Measurements from ENCODE around the gene GOLGA5. TPM values are rescaled to one million over a fixed set of nuclear protein-coding genes. Genes with fewer than 3 reads are reported as not detected.
A peak's percentile ranks its signal among the peaks of the same experiment; 100 is the strongest.

The GOLGA5 gene
- total and polyA plus RNA-seq, 7 experiments from 2014 or later = 9.7 to 27.9 (median 23.5) TPM

- Histone ChIP-seq H3K27ac (ENCODE audit: low read depth, low read length) (peak overlapping the region; percentile 91), H3K4me1 (ENCODE audit: control insufficient read depth in 2 of 2, insufficient read depth in 2 of 2, low read length in 2 of 2) (peaks cover 16 to 22% of the 10 kb centered on the region in 2 donors), H3K4me3 (ENCODE audit: low read length) (peak overlapping the region; percentile 98), H3K27me3 (ENCODE audit: control insufficient read depth in 2 of 2, insufficient read depth in 2 of 2, low read length in 2 of 2) (no peaks in the 10 kb centered on the region), H3K36me3 (ENCODE audit: control insufficient read depth in 2 of 3, insufficient read depth in 3 of 3, low read length in 3 of 3) (peaks cover 0 to 17% (median 5%) of the 10 kb centered on the region in 3 experiments), H3K9me3 (ENCODE audit: control insufficient read depth in 2 of 3, low read length in 3 of 3) (peaks cover 0 to 5% (median 0%) of the 10 kb centered on the region in 3 experiments)
- DNase-seq = no peak
- Mint-ChIP-seq H3K36me3 (peaks cover 6 to 23% (median 17%) of the 10 kb centered on the region in 5 donors), H3K4me1 (peaks cover 29 to 49% (median 43%) of the 10 kb centered on the region in 7 donors), H3K9me3 (peaks cover 3 to 19% (median 11%) of the 10 kb centered on the region in 11 donors), H3K4me3 (peak overlapping the region; percentile 78 to 96 (median 92)), H3K27ac (peak overlapping the region; percentile 78 to 97 (median 95)), H3K27me3 (peaks cover 0 to 5% (median 0%) of the 10 kb centered on the region in 5 donors)
- ATAC-seq = no peak
- POLR2A ChIA-PET = interaction anchor here (1.0 kb wide), 1 partner anchor 181 kb away, joined by 3 read pairs; no protein-coding TSS in a partner anchor
- intact Hi-C loops (cut with micrococcal nuclease) = loop anchor here (1.0 to 5.0 kb wide), 14 partner anchors 47 to 1734 kb away; partner anchors contain the start of genes ATXN3 (in 2 of the 2), BTBD7 (in 2 of the 2), CPSF2 (in 2 of the 2) and LYSET (in 2 of the 2)
- CTCF ChIA-PET = no interaction called here
Observed at GRCh38 chr14:92794961-92795360, 856 bp downstream of the GOLGA5 start.

GRCh38 chr14:92797935-92798653 is 4.0 kb downstream of the GOLGA5 start:
- peaks cover 0 to 18% (median 5%) of the 10 kb centered on the region in 3 experiments for H3K36me3 ChIP-seq (ENCODE audit: control insufficient read depth in 2 of 3, insufficient read depth in 3 of 3, low read length in 3 of 3)
- peaks cover 51 to 78% (median 71%) of the 10 kb centered on the region in 7 donors for H3K4me1 Mint-ChIP-seq
- intact Hi-C loops (cut with micrococcal nuclease) = no loop called here
- H3K27me3 Mint-ChIP-seq = no peaks in the 10 kb centered on the region
- H3K9me3 ChIP-seq (ENCODE audit: control insufficient read depth in 2 of 3, low read length in 3 of 3) = no peaks in the 10 kb centered on the region
- peak overlapping the region in 6 of 10 donors; percentile 16 to 45 (median 38) for H3K4me3 Mint-ChIP-seq
- no peak overlapping the region for H3K4me3 ChIP-seq (ENCODE audit: low read length)
- H3K27me3 ChIP-seq (ENCODE audit: control insufficient read depth in 2 of 2, insufficient read depth in 2 of 2, low read length in 2 of 2) = no peaks in the 10 kb centered on the region
- peak overlapping the region in 2 of 9 donors; percentile 6 to 22 for H3K27ac Mint-ChIP-seq
- H3K27ac ChIP-seq (ENCODE audit: low read depth, low read length) = no peak overlapping the region
- no peak for ATAC-seq
- peaks cover 10 to 33% (median 32%) of the 10 kb centered on the region in 5 donors for H3K36me3 Mint-ChIP-seq
- ChIA-PET CTCF (no interaction called here), POLR2A (no interaction called here)
- peaks cover 27 to 33% of the 10 kb centered on the region in 2 donors for H3K4me1 ChIP-seq (ENCODE audit: control insufficient read depth in 2 of 2, insufficient read depth in 2 of 2, low read length in 2 of 2)
- no peak for DNase-seq
- peaks cover 0 to 3% (median 0%) of the 10 kb centered on the region in 11 donors for H3K9me3 Mint-ChIP-seq

- DNase-seq (no peak), ATAC-seq (no peak)
- Mint-ChIP-seq H3K36me3 (peaks cover 10 to 40% (median 39%) of the 10 kb centered on the region in 5 donors), H3K27me3 (no peaks in the 10 kb centered on the region), H3K27ac (peak overlapping the region in 1 of 9 donors; percentile 22), H3K4me1 (peaks cover 49 to 80% (median 74%) of the 10 kb centered on the region in 7 donors), H3K9me3 (no peaks in the 10 kb centered on the region), H3K4me3 (no peak overlapping the region)
- Histone ChIP-seq H3K27me3 (ENCODE audit: control insufficient read depth in 2 of 2, insufficient read depth in 2 of 2, low read length in 2 of 2) (no peaks in the 10 kb centered on the region), H3K9me3 (ENCODE audit: control insufficient read depth in 2 of 3, low read length in 3 of 3) (no peaks in the 10 kb centered on the region), H3K4me3 (ENCODE audit: low read length) (no peak overlapping the region), H3K36me3 (ENCODE audit: control insufficient read depth in 2 of 3, insufficient read depth in 3 of 3, low read length in 3 of 3) (peaks cover 0 to 23% (median 5%) of the 10 kb centered on the region in 3 experiments), H3K4me1 (ENCODE audit: control insufficient read depth in 2 of 2, insufficient read depth in 2 of 2, low read length in 2 of 2) (peaks cover 27% of the 10 kb centered on the region in 2 donors), H3K27ac (ENCODE audit: low read depth, low read length) (no peak overlapping the region)
- ChIA-PET POLR2A (interaction anchor here (0.9 kb wide), 1 partner anchor 9 kb away, joined by 3 read pairs; no protein-coding TSS in a partner anchor), CTCF (no interaction called here)
- intact Hi-C loops (cut with micrococcal nuclease) = no loop called here
Observed at GRCh38 chr14:92798811-92799210, 4.7 kb downstream of the GOLGA5 start.

- ChIA-PET POLR2A (interaction anchor here (0.9 kb wide), 2 partner anchors 8 to 48 kb away, joined by 3 read pairs; no protein-coding TSS in a partner anchor), CTCF (no interaction called here)
- no peak overlapping the region for H3K27ac ChIP-seq (ENCODE audit: low read depth, low read length)
- Mint-ChIP-seq H3K36me3 (peaks cover 10 to 46% (median 45%) of the 10 kb centered on the region in 5 donors), H3K4me3 (peak overlapping the region; percentile 24 to 78 (median 70)), H3K4me1 (peaks cover 49 to 86% (median 79%) of the 10 kb centered on the region in 7 donors), H3K27me3 (no peaks in the 10 kb centered on the region), H3K27ac (peak overlapping the region in 2 of 9 donors; percentile 35 to 68), H3K9me3 (no peaks in the 10 kb centered on the region)
- H3K9me3 ChIP-seq (ENCODE audit: control insufficient read depth in 2 of 3, low read length in 3 of 3) = no peaks in the 10 kb centered on the region
- no peak for DNase-seq
- ATAC-seq = no peak
- H3K27me3 ChIP-seq (ENCODE audit: control insufficient read depth in 2 of 2, insufficient read depth in 2 of 2, low read length in 2 of 2) = no peaks in the 10 kb centered on the region
- no peak overlapping the region for H3K4me3 ChIP-seq (ENCODE audit: low read length)
- intact Hi-C loops (cut with micrococcal nuclease) = no loop called here
- H3K36me3 ChIP-seq (ENCODE audit: control insufficient read depth in 2 of 3, insufficient read depth in 3 of 3, low read length in 3 of 3) = peaks cover 0 to 22% (median 5%) of the 10 kb centered on the region in 3 experiments
- H3K4me1 ChIP-seq (ENCODE audit: control insufficient read depth in 2 of 2, insufficient read depth in 2 of 2, low read length in 2 of 2) = peaks cover 23% of the 10 kb centered on the region in 2 donors
Observed at GRCh38 chr14:92800012-92800411, 5.9 kb downstream of the GOLGA5 start.

- ChIA-PET CTCF (no interaction called here), POLR2A (interaction anchor here (0.9 kb wide), 1 partner anchor 49 kb away, joined by 3 read pairs; no protein-coding TSS in a partner anchor)
- no peaks in the 10 kb centered on the region for H3K27me3 ChIP-seq (ENCODE audit: control insufficient read depth in 2 of 2, insufficient read depth in 2 of 2, low read length in 2 of 2)
- peaks cover 18% of the 10 kb centered on the region in 2 donors for H3K4me1 ChIP-seq (ENCODE audit: control insufficient read depth in 2 of 2, insufficient read depth in 2 of 2, low read length in 2 of 2)
- intact Hi-C loops (cut with micrococcal nuclease) = no loop called here
- H3K36me3 ChIP-seq (ENCODE audit: control insufficient read depth in 2 of 3, insufficient read depth in 3 of 3, low read length in 3 of 3) = peaks cover 0 to 22% (median 5%) of the 10 kb centered on the region in 3 experiments
- Mint-ChIP-seq H3K9me3 (no peaks in the 10 kb centered on the region), H3K4me3 (peak overlapping the region in 9 of 10 donors; percentile 38 to 78 (median 73)), H3K36me3 (peaks cover 10 to 51% (median 45%) of the 10 kb centered on the region in 5 donors), H3K27me3 (no peaks in the 10 kb centered on the region), H3K27ac (peak overlapping the region in 2 of 9 donors; percentile 1 to 35), H3K4me1 (peaks cover 46 to 86% (median 79%) of the 10 kb centered on the region in 7 donors)
- DNase-seq = no peak
- no peak overlapping the region for H3K4me3 ChIP-seq (ENCODE audit: low read length)
- no peaks in the 10 kb centered on the region for H3K9me3 ChIP-seq (ENCODE audit: control insufficient read depth in 2 of 3, low read length in 3 of 3)
- ATAC-seq = no peak
- H3K27ac ChIP-seq (ENCODE audit: low read depth, low read length) = no peak overlapping the region
Observed at GRCh38 chr14:92800525-92800924, 6.4 kb downstream of the GOLGA5 start.

GRCh38 chr14:92801917-92802316 is 7.8 kb downstream of the GOLGA5 start:
- DNase-seq (no peak), ATAC-seq (no peak)
- Histone ChIP-seq H3K4me3 (ENCODE audit: low read length) (no peak overlapping the region), H3K4me1 (ENCODE audit: control insufficient read depth in 2 of 2, insufficient read depth in 2 of 2, low read length in 2 of 2) (peaks cover 12 to 16% of the 10 kb centered on the region in 2 donors), H3K9me3 (ENCODE audit: control insufficient read depth in 2 of 3, low read length in 3 of 3) (no peaks in the 10 kb centered on the region), H3K36me3 (ENCODE audit: control insufficient read depth in 2 of 3, insufficient read depth in 3 of 3, low read length in 3 of 3) (peaks cover 0 to 27% (median 5%) of the 10 kb centered on the region in 3 experiments), H3K27ac (ENCODE audit: low read depth, low read length) (no peak overlapping the region), H3K27me3 (ENCODE audit: control insufficient read depth in 2 of 2, insufficient read depth in 2 of 2, low read length in 2 of 2) (no peaks in the 10 kb centered on the region)
- H3K4me1 Mint-ChIP-seq = peaks cover 44 to 82% (median 74%) of the 10 kb centered on the region in 7 donors
- H3K9me3 Mint-ChIP-seq = no peaks in the 10 kb centered on the region
- POLR2A ChIA-PET = no interaction called here
- no peaks in the 10 kb centered on the region for H3K27me3 Mint-ChIP-seq
- peak overlapping the region in 9 of 10 donors; percentile 17 to 79 (median 71) for H3K4me3 Mint-ChIP-seq
- intact Hi-C loops (cut with micrococcal nuclease) = no loop called here
- H3K27ac Mint-ChIP-seq = peak overlapping the region in 1 of 9 donors; percentile 73
- H3K36me3 Mint-ChIP-seq = peaks cover 13 to 56% (median 50%) of the 10 kb centered on the region in 5 donors
- CTCF ChIA-PET = no interaction called here
